Esophagus squamous epithelium (tissue), 5 donors: ENCODE results near the gene PHKA2. TPM values are rescaled to one million over a fixed set of nuclear protein-coding genes. Genes with fewer than 3 reads are reported as not detected.

ENCODE experiments used
- DNase-seq: peaks from one replicate; lab custom pipeline; 2025; lab: John Stamatoyannopoulos, UW
- H3K27ac ChIP-seq, 4 donors: fragments of 200-600 bp; sonication (generic); one replicate each; pipeline ENCODE4 v1.5.1; 2016 to 2019; ENCODE audit warnings: mild to moderate bottlenecking in 1 of 4
- H3K27me3 ChIP-seq, 4 donors: fragments of 200-600 bp; sonication (generic); 1 replicate in 3 of 4; 2 replicates in 1 of 4; pipeline versions ENCODE4 v1.5.1 to v1.6.0; 2017 to 2021; ENCODE audit warnings: antibody characterized with exemption in 1 of 4
- H3K36me3 ChIP-seq, 3 donors: fragments of 200-600 bp; sonication (generic); one replicate each; pipeline ENCODE4 v1.5.1; 2016 to 2019
- H3K4me1 ChIP-seq, 3 donors: fragments of 200-600 bp; sonication (generic); one replicate each; pipeline ENCODE4 v1.5.1; 2017 to 2019
- H3K4me3 ChIP-seq, 4 donors: fragments of 200-600 bp; sonication (generic); 1 replicate in 3 of 4; 2 replicates in 1 of 4; pipeline ENCODE4 v1.5.1; 2016 to 2019; ENCODE audit warnings: mild to moderate bottlenecking in 2 of 4, moderate library complexity in 1 of 4
- H3K9me3 ChIP-seq, 3 donors: fragments of 200-600 bp; sonication (generic); one replicate each; pipeline ENCODE4 v1.5.1; 2016 to 2019
- POLR2A ChIP-seq, 4 donors: fragments of 450-650 bp; IDR thresholded peaks; one replicate each; pipeline ENCODE4 v1.6.1; 2017; ENCODE audit warnings: antibody characterized with exemption in 4 of 4, mild to moderate bottlenecking in 4 of 4, moderate library complexity in 3 of 4
- WGBS, 2 donors: methylation state at CpG; one replicate each; pipeline ENCODE4 v1.1.5; 2018; 5-methylcytosine and 5-hydroxymethylcytosine counted together
- intact Hi-C: fragments of 100-400 bp; cut with DNase I; formaldehyde crosslinking; loops from one replicate; pipeline ENCODE4 v1.15.0; 2022
- total RNA-seq, 4 donors: library from RNA; depleted of rRNA; stranded (reverse); fragments of >200 nt; gene quantifications; one replicate each; pipeline ENCODE4 v1.1.0, GENCODE V29; 2016
- TF ChIP-seq, protein P1 (sequence below), 6 experiments: fragments of 450-650 bp in 4 of 6; fragments of 200-600 bp in 2 of 6; sonication (generic) in 2 of 6; IDR thresholded peaks; one replicate each; pipeline ENCODE4 v1.5.1; 2016 to 2019; ENCODE audit warnings: antibody characterized with exemption in 6 of 6, mild to moderate bottlenecking in 4 of 6, moderate library complexity in 4 of 6
- donor health status: DM: yes; HTN: yes; CAD: no.

PHKA2 gene
- total RNA-seq, 4 donors from 2014 or later, result 10.1 to 21.2 (median 13.5) TPM

DNA sequence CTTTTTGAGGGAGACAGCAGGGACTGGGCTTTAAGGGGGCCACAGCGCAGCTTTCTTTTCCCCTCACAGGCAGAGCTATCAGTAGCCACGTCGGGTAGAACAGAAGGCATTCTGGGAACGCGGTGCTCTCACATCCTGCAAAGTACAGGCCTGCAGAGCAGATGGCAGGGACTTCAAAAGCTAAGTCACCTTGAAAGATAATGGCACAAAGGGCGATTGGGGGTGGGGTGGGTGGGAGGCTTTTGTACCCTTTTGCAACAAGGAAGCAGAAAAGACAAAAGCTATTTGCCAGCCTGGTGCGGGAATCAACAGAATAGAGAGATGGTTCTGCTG, 93.9 kb downstream of the PHKA2 start:
- no peak overlapping the region for H3K27ac ChIP-seq
- H3K27me3 ChIP-seq, result no peaks in the 10 kb centered on the region
- H3K4me1 ChIP-seq, result peaks cover 0 to 40% (median 12%) of the 10 kb centered on the region in 3 donors
- no peaks in the 10 kb centered on the region for H3K9me3 ChIP-seq
- no peak overlapping the region for H3K4me3 ChIP-seq
- 84 to 93% methylated on average over 2 of the region's 7 CpGs for WGBS, 2 donors
- TF ChIP-seq, protein P1, sequence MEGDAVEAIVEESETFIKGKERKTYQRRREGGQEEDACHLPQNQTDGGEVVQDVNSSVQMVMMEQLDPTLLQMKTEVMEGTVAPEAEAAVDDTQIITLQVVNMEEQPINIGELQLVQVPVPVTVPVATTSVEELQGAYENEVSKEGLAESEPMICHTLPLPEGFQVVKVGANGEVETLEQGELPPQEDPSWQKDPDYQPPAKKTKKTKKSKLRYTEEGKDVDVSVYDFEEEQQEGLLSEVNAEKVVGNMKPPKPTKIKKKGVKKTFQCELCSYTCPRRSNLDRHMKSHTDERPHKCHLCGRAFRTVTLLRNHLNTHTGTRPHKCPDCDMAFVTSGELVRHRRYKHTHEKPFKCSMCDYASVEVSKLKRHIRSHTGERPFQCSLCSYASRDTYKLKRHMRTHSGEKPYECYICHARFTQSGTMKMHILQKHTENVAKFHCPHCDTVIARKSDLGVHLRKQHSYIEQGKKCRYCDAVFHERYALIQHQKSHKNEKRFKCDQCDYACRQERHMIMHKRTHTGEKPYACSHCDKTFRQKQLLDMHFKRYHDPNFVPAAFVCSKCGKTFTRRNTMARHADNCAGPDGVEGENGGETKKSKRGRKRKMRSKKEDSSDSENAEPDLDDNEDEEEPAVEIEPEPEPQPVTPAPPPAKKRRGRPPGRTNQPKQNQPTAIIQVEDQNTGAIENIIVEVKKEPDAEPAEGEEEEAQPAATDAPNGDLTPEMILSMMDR (IDR thresholded peaks at IDR 0.05), result no peak
- TF ChIP-seq POLR2A (IDR thresholded peaks at IDR 0.05), result no peak
- intact Hi-C loops, result no loop called here
- no peak for DNase-seq
- peaks cover 0 to 13% (median 0%) of the 10 kb centered on the region in 3 donors for H3K36me3 ChIP-seq

- no peak for DNase-seq
- Histone ChIP-seq H3K9me3 (no peaks in the 10 kb centered on the region), H3K36me3 (peaks cover 0 to 13% (median 0%) of the 10 kb centered on the region in 3 donors), H3K27ac (no peak overlapping the region), H3K4me3 (no peak overlapping the region), H3K27me3 (no peaks in the 10 kb centered on the region), H3K4me1 (peaks cover 0 to 35% (median 12%) of the 10 kb centered on the region in 3 donors)
- no peak for TF ChIP-seq POLR2A (IDR thresholded peaks at IDR 0.05)
- TF ChIP-seq, protein P1 (IDR thresholded peaks at IDR 0.05), result no peak
- intact Hi-C loops, result no loop called here
- WGBS, 2 donors, result 66 to 84% methylated on average over 6 to 11 of the region's 12 CpGs
Observed at GRCh38 chrX:18889346-18890048, 94.4 kb downstream of the PHKA2 start.

DNA sequence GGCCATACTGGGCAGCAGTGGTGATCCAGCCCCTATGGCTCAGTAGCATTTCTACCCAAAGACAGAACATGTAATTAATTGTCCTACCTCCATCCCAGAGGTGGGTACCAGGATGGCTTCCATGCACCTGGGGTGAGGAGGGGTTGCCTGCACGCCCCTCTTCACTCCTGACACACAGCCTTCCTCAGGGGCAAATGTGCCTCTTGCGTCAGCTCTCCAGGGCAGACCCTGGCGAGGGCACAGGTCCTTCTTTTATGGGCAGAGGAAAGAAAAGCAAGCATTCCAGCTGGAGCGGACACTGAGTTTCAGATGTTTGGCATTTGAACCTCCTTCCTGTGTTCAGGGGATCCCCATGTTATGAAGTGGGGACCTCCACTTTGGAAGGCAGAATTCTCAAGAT, 95.6 kb downstream of the PHKA2 start:
- peaks cover 0 to 4% (median 0%) of the 10 kb centered on the region in 3 donors for H3K36me3 ChIP-seq
- H3K4me1 ChIP-seq, result peaks cover 0 to 32% (median 12%) of the 10 kb centered on the region in 3 donors
- TF ChIP-seq POLR2A (IDR thresholded peaks at IDR 0.05), result no peak
- TF ChIP-seq, protein P1 (IDR thresholded peaks at IDR 0.05), result no peak
- H3K27ac ChIP-seq, result no peak overlapping the region
- H3K9me3 ChIP-seq, result no peaks in the 10 kb centered on the region
- WGBS, 2 donors, result 67% methylated on average over 4 of the region's 4 CpGs; no CpG with 5 or more reads in 1 of the 2 donors
- no peaks in the 10 kb centered on the region for H3K27me3 ChIP-seq
- intact Hi-C loops, result no loop called here
- no peak overlapping the region for H3K4me3 ChIP-seq
- DNase-seq, result no peak

- TF ChIP-seq, protein P1 (IDR thresholded peaks at IDR 0.05), result no peak
- TF ChIP-seq POLR2A (IDR thresholded peaks at IDR 0.05), result no peak
Observed at GRCh38 chrX:18887825-18888212, 96.1 kb downstream of the PHKA2 start.

GRCh38 chrX:18887177-18887824, 96.6 kb downstream of the PHKA2 start:
- intact Hi-C loops, result no loop called here
- Histone ChIP-seq H3K27me3 (no peaks in the 10 kb centered on the region), H3K4me1 (peaks cover 0 to 32% (median 12%) of the 10 kb centered on the region in 3 donors), H3K4me3 (peak overlapping the region in 3 of 4 donors; percentile 38 to 55 (median 45)), H3K27ac (peak overlapping the region; percentile 72 to 84 (median 82)), H3K36me3 (no peaks in the 10 kb centered on the region), H3K9me3 (peaks cover 0 to 3% (median 0%) of the 10 kb centered on the region in 3 donors)
- no peak for DNase-seq
- WGBS, 2 donors, result 59% methylated on average over 10 of the region's 25 CpGs; no CpG with 5 or more reads in 1 of the 2 donors
- no peak for TF ChIP-seq POLR2A (IDR thresholded peaks at IDR 0.05)
- TF ChIP-seq, protein P1 (IDR thresholded peaks at IDR 0.05), result no peak

More at GRCh38 chrX:18887825-18888212, 96.1 kb downstream of the PHKA2 start:
- H3K4me3 ChIP-seq, result peak overlapping the region in 1 of 4 donors; percentile 55
- H3K4me1 ChIP-seq, result peaks cover 0 to 32% (median 12%) of the 10 kb centered on the region in 3 donors
- DNase-seq, result no peak
- H3K9me3 ChIP-seq, result no peaks in the 10 kb centered on the region
- 15 to 34% methylated on average over 4 of the region's 6 CpGs for WGBS, 2 donors
- no peaks in the 10 kb centered on the region for H3K36me3 ChIP-seq
- H3K27me3 ChIP-seq, result no peaks in the 10 kb centered on the region
- intact Hi-C loops, result no loop called here
- peak overlapping the region; percentile 72 to 84 (median 82) for H3K27ac ChIP-seq
